ENCODE data around the gene F2. TPM values are rescaled to one million over a fixed set of nuclear protein-coding genes. Genes with fewer than 3 reads are reported as not detected.

F2 gene
- total RNA-seq, 6 donors from 2014 or later: 0.37 to 0.40 TPM; not detected in 4

GRCh38 chr11:46692450-46692849 is 26.6 kb upstream of the F2 start:
- no peak for TF ChIP-seq POLR2A (IDR thresholded peaks at IDR 0.05)
- TF ChIP-seq EP300 (IDR thresholded peaks at IDR 0.05): no peak
- no peak for TF ChIP-seq CTCF (IDR thresholded peaks at IDR 0.05)
- TF ChIP-seq POLR2AphosphoS5 (IDR thresholded peaks at IDR 0.05): no peak

DNA sequence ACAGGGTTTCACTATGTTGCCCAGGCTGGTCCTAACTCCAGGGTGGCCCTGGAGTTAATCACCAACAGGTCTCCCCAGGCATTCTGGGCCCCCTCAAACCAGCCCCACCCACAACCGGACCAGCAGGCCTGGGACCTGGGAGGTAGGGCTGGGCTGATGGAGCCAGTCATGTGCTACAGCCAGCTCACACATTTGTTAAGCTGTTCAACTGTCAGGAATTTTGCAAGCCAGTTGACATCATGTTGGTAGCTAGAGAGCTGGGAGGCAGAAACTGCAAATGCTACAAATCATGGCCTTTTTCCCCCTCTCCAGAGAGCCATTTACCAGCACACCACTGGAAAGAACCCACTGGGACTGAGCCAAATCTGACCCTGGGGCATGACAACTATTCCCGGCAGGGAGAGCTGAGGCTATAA is 25.4 kb upstream of the F2 start:
- 80 to 83% methylated on average over 1 of the region's 2 CpGs for WGBS, 2 donors
- H3K27ac ChIP-seq: peak overlapping the region in 2 of 4 donors; percentile 14 to 53
- peaks cover 15 to 59% (median 50%) of the 10 kb centered on the region in 4 donors for H3K36me3 ChIP-seq
- no peaks in the 10 kb centered on the region for H3K9me3 ChIP-seq
- H3K4me3 ChIP-seq: no peak overlapping the region
- no peak for TF ChIP-seq POLR2A (IDR thresholded peaks at IDR 0.05)
- TF ChIP-seq EP300 (IDR thresholded peaks at IDR 0.05): no peak
- TF ChIP-seq CTCF (IDR thresholded peaks at IDR 0.05): no peak
- no peak for TF ChIP-seq POLR2AphosphoS5 (IDR thresholded peaks at IDR 0.05)
- H3K4me1 ChIP-seq: peaks cover 9 to 24% (median 22%) of the 10 kb centered on the region in 4 donors
- ATAC-seq (ENCODE audit: low FRiP score in 2 of 2) (peak in 1 of 2 donors; percentile 53), DNase-seq (no peak)
- no peaks in the 10 kb centered on the region for H3K27me3 ChIP-seq

More at GRCh38 chr11:46692450-46692849, 26.6 kb upstream of the F2 start:
- no peak for DNase-seq
- Histone ChIP-seq H3K36me3 (peaks cover 18 to 68% (median 58%) of the 10 kb centered on the region in 4 donors), H3K4me1 (peaks cover 10 to 14% (median 12%) of the 10 kb centered on the region in 4 donors), H3K27ac (no peak overlapping the region), H3K27me3 (no peaks in the 10 kb centered on the region), H3K9me3 (no peaks in the 10 kb centered on the region), H3K4me3 (no peak overlapping the region)
- ATAC-seq (ENCODE audit: low FRiP score in 2 of 2): no peak
- 90 to 93% methylated on average over 4 of the region's 4 CpGs for WGBS, 2 donors

DNA sequence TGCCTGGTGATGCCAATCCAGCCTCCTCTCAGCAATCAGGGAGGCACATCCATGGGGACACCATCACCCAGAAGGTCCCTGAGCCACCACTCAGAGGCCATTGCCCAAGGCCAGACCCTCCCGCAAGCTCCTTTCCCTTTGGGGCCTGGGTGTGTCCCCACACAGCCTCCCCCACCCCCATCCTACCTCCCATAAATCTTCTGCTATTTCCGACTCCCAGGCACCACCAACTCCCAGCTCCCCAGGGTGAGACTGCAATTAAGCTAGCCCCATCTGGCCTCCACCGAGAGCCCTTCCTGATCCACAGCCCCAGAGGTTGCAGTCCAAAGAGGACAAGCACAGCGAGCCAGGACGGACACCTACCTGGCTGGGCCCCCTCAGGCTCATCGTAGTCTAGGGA is 24.9 kb upstream of the F2 start:
- Histone ChIP-seq H3K27ac (peak overlapping the region in 3 of 4 donors; percentile 14 to 53 (median 23)), H3K9me3 (no peaks in the 10 kb centered on the region), H3K27me3 (no peaks in the 10 kb centered on the region), H3K4me1 (peaks cover 13 to 29% (median 27%) of the 10 kb centered on the region in 4 donors), H3K4me3 (no peak overlapping the region), H3K36me3 (peaks cover 15 to 57% (median 49%) of the 10 kb centered on the region in 4 donors)
- 87 to 93% methylated on average over 3 to 6 of the region's 6 CpGs for WGBS, 2 donors
- DNase-seq: no peak
- no peak for ATAC-seq (ENCODE audit: low FRiP score in 2 of 2)
- TF ChIP-seq EP300 (IDR thresholded peaks at IDR 0.05) (no peak), CTCF (IDR thresholded peaks at IDR 0.05) (no peak), POLR2AphosphoS5 (IDR thresholded peaks at IDR 0.05) (no peak), POLR2A (IDR thresholded peaks at IDR 0.05) (no peak)

GRCh38 chr11:46694607-46695006 is 24.4 kb upstream of the F2 start:
- H3K9me3 ChIP-seq: no peaks in the 10 kb centered on the region
- no peak for TF ChIP-seq POLR2AphosphoS5 (IDR thresholded peaks at IDR 0.05)
- TF ChIP-seq CTCF (IDR thresholded peaks at IDR 0.05): no peak
- TF ChIP-seq EP300 (IDR thresholded peaks at IDR 0.05): no peak
- no peak for TF ChIP-seq POLR2A (IDR thresholded peaks at IDR 0.05)
- 91 to 93% methylated on average over 7 of the region's 7 CpGs for WGBS, 2 donors
- no peak overlapping the region for H3K4me3 ChIP-seq
- peaks cover 19 to 34% (median 32%) of the 10 kb centered on the region in 4 donors for H3K4me1 ChIP-seq
- peak overlapping the region in 2 of 4 donors; percentile 23 to 53 for H3K27ac ChIP-seq
- H3K27me3 ChIP-seq: no peaks in the 10 kb centered on the region
- ATAC-seq (ENCODE audit: low FRiP score in 2 of 2) (no peak), DNase-seq (no peak)
- H3K36me3 ChIP-seq: peaks cover 15 to 57% (median 47%) of the 10 kb centered on the region in 4 donors
